ENCODE measurements around the gene PGS1. TPM values are rescaled to one million over a fixed set of nuclear protein-coding genes. Genes with fewer than 3 reads are reported as not detected.

Gene PGS1
- total and polyA plus RNA-seq, 5 donors, result 13.9 to 22.2 (median 20.2) TPM

GRCh38 chr17:78469443-78469842 lies 91.0 kb downstream of the PGS1 start:
- no peak for DNase-seq
- Histone ChIP-seq H3K4me1 (ENCODE audit: control insufficient read depth, insufficient read depth, low read length) (no peaks in the 10 kb centered on the region), H3K27me3 (ENCODE audit: control insufficient read depth, insufficient read depth) (no peaks in the 10 kb centered on the region), H3K4me3 (ENCODE audit: low read length) (no peak overlapping the region), H3K9me3 (ENCODE audit: control insufficient read depth, low read length) (no peaks in the 10 kb centered on the region), H3K27ac (ENCODE audit: low read length) (no peak overlapping the region)
- intact Hi-C loops (cut with DNase I), result no loop called here
- 95% methylated on average over 7 of the region's 7 CpGs for WGBS
- ATAC-seq, result no peak

DNA sequence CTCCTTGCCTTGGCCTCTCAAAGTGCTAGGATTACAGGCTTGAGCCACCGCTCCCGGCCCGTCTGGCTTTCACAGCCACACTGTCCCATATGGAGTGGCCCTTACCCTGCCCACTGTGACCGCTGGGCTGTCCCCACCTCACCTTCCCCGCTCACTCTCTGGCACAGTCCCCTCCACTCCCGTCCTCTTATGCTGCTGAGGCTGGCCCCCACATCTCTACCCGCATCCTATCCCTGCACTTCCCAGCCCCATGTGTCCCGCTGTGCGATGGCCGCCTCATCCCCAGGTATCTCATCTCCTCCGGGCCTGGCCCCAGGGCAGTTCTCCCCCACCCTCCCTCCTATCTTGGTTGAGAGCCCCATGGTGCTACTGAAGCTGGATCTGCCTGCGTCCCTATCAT lies 93.2 kb downstream of the PGS1 start:
- Histone ChIP-seq H3K4me1 (ENCODE audit: control insufficient read depth, insufficient read depth, low read length) (no peaks in the 10 kb centered on the region), H3K4me3 (ENCODE audit: low read length) (no peak overlapping the region), H3K9me3 (ENCODE audit: control insufficient read depth, low read length) (no peaks in the 10 kb centered on the region), H3K27me3 (ENCODE audit: control insufficient read depth, insufficient read depth) (no peaks in the 10 kb centered on the region), H3K27ac (ENCODE audit: low read length) (no peak overlapping the region)
- DNase-seq (peak in 1 of 3 donors; percentile 29), ATAC-seq (peak in 1 of 2 donors; percentile 19)
- intact Hi-C loops (cut with DNase I), result no loop called here
- WGBS, result 94% methylated on average over 12 of the region's 12 CpGs

- intact Hi-C loops (cut with DNase I), result no loop called here
- Histone ChIP-seq H3K4me1 (ENCODE audit: control insufficient read depth, insufficient read depth, low read length) (no peaks in the 10 kb centered on the region), H3K27ac (ENCODE audit: low read length) (no peak overlapping the region), H3K9me3 (ENCODE audit: control insufficient read depth, low read length) (no peaks in the 10 kb centered on the region), H3K27me3 (ENCODE audit: control insufficient read depth, insufficient read depth) (no peaks in the 10 kb centered on the region), H3K4me3 (ENCODE audit: low read length) (no peak overlapping the region)
- DNase-seq (peak in 1 of 3 donors; percentile 40), ATAC-seq (no peak)
- WGBS, result 76% methylated on average over 29 of the region's 29 CpGs
Observed at GRCh38 chr17:78472035-78472905, 93.8 kb downstream of the PGS1 start.

DNA sequence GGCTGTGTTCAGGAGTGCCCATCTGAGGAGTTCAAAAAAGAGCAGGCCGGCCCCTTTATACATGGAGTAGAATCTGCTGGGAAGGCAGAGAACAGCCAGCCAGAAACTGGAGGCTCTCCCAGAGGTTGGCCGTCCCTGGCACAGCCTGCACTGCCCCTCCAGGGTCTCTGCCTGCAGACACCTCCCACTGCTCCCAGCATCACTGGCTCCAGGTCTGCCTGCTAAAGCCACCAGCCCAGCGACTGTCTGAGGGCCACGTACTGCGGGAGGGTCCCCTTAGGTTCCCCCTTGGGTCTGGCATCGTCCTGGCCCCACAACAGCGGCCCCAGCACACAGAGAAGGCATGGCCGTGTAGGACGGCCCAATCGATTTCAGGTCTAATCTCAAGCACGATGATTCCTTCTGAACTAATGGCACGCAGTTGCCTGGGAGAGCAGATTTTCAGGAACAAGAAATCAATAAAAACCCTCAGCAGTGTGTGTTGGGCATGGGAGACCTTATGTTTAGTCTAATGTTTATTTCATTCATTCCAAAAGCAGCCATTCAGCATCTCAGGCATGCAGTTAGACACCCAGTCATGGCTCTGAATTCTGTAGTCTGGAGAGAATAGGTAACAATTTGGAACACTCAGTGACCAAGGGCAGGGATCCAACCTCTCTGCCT lies 95.6 kb downstream of the PGS1 start:
- no peak for ATAC-seq
- Histone ChIP-seq H3K4me3 (ENCODE audit: low read length) (no peak overlapping the region), H3K4me1 (ENCODE audit: control insufficient read depth, insufficient read depth, low read length) (no peaks in the 10 kb centered on the region), H3K9me3 (ENCODE audit: control insufficient read depth, low read length) (no peaks in the 10 kb centered on the region), H3K27me3 (ENCODE audit: control insufficient read depth, insufficient read depth) (no peaks in the 10 kb centered on the region), H3K27ac (ENCODE audit: low read length) (no peak overlapping the region)
- 83% methylated on average over 12 of the region's 12 CpGs for WGBS
- intact Hi-C loops (cut with DNase I), result no loop called here
- peak in 1 of 3 donors; percentile 18 for DNase-seq

Other genes starting within 250 kb of the PGS1 start
- 10 to 100 TPM; 27.9 to 45.4 (median 38.2) TPM for gene TMC6, start 249.9 kb upstream of the PGS1 start, total RNA-seq
- 21.2 TPM for gene TMC6, start 249.9 kb upstream of the PGS1 start, polyA plus RNA-seq
- gene TMC8, start 247.9 kb upstream of the PGS1 start, total RNA-seq, result 1 to 10 TPM; 2.6 to 3.9 (median 3.0) TPM
- gene TMC8, start 247.9 kb upstream of the PGS1 start, polyA plus RNA-seq, result 2.4 TPM
- not detected for gene C17orf99, start 232.3 kb upstream of the PGS1 start, total RNA-seq
- not detected for gene C17orf99, start 232.3 kb upstream of the PGS1 start, polyA plus RNA-seq
- 10 to 100 TPM; 81.9 to 92.2 (median 83.9) TPM for gene SYNGR2, start 210.1 kb upstream of the PGS1 start, total RNA-seq
- 85.8 TPM for gene SYNGR2, start 210.1 kb upstream of the PGS1 start, polyA plus RNA-seq
- gene TK1, start 191.6 kb upstream of the PGS1 start, total RNA-seq, result 1 to 10 TPM in 2 of 4 donors, under 1 TPM in 2; 0.51 to 5.2 (median 1.9) TPM
- gene TK1, start 191.6 kb upstream of the PGS1 start, polyA plus RNA-seq, result 1.2 TPM
- gene AFMID, start 191.3 kb upstream of the PGS1 start, total RNA-seq, result 10 to 100 TPM; 17.5 to 53.3 (median 37.2) TPM
- gene AFMID, start 191.3 kb upstream of the PGS1 start, polyA plus RNA-seq, result 30.6 TPM
- 1 to 10 TPM in 2 of 4 donors, under 1 TPM in 1, not detected in 1; 0.17 to 1.3 (median 1.1) TPM for gene BIRC5, start 164.4 kb upstream of the PGS1 start, total RNA-seq
- 0.29 TPM for gene BIRC5, start 164.4 kb upstream of the PGS1 start, polyA plus RNA-seq
- not detected for gene TMEM235, start 147.0 kb upstream of the PGS1 start, total RNA-seq
- gene TMEM235, start 147.0 kb upstream of the PGS1 start, polyA plus RNA-seq, result not detected
- gene SOCS3, start 18.6 kb upstream of the PGS1 start, total RNA-seq, result 10 to 100 TPM in 3 of 4 donors, 1 to 10 TPM in 1; 6.6 to 51.2 (median 11.6) TPM
- 52.6 TPM for gene SOCS3, start 18.6 kb upstream of the PGS1 start, polyA plus RNA-seq
- gene DNAH17, start 198.7 kb downstream of the PGS1 start, total RNA-seq, result under 1 TPM in 3 of 4 donors, not detected in 1; 0.06 to 0.28 (median 0.20) TPM
- 0.18 TPM for gene DNAH17, start 198.7 kb downstream of the PGS1 start, polyA plus RNA-seq

All from right cardiac atrium (tissue), 5 donors.